Ectodermal cell (in vitro differentiated cells): ENCODE data around the gene AZGP1.
"Not testable (repeated sequence)": the region's sequence is repeated elsewhere in the genome, so short reads cannot be mapped to it uniquely, and the experiment has no call there.

ENCODE experiments used
- H3K27ac ChIP-seq: 2 replicates; pipeline ENCODE4 v1.7.0; 2013; ENCODE audit warnings: mild to moderate bottlenecking, low read depth, low read length; ENCODE audit not compliant: insufficient read depth, poor library complexity, severe bottlenecking
- H3K27me3 ChIP-seq: 2 replicates; pipeline ENCODE4 v1.7.0; 2013; ENCODE audit warnings: mild to moderate bottlenecking, low read length; ENCODE audit not compliant: insufficient read depth, control insufficient read depth, poor library complexity, severe bottlenecking
- H3K36me3 ChIP-seq: one replicate; pipeline ENCODE4 v1.7.0; 2013; ENCODE audit warnings: low read length; ENCODE audit not compliant: control insufficient read depth, insufficient read depth
- H3K4me1 ChIP-seq: one replicate; pipeline ENCODE4 v1.7.0; 2013; ENCODE audit warnings: low read length; ENCODE audit not compliant: control insufficient read depth, insufficient read depth
- H3K4me3 ChIP-seq: 2 replicates; pipeline ENCODE4 v1.7.0; 2013; ENCODE audit warnings: low read depth, low read length, control low read depth; ENCODE audit not compliant: insufficient read depth
- H3K9me3 ChIP-seq: 2 replicates; pipeline ENCODE4 v1.7.0; 2013; ENCODE audit warnings: mild to moderate bottlenecking, low read length, moderate library complexity; ENCODE audit not compliant: control insufficient read depth
- WGBS, 2 experiments: methylation state at CpG; one replicate each; pipeline ENCODE4 v1.1.7; 2013; ENCODE audit warnings: missing lambda C conversion rate in 2 of 2; 5-methylcytosine and 5-hydroxymethylcytosine counted together

Gene AZGP1

GRCh38 chr7:100015232-100016214 is 39.7 kb upstream of the AZGP1 start, which contains the start of gene ZKSCAN1:
Gene ZKSCAN1 (plus strand): TSS chr7:100015596. CDS start chr7:100023507, 7,911 bp downstream.
- Histone ChIP-seq H3K27me3 (no peaks in the 10 kb centered on the region), H3K4me3 (peak within 1 kb of the TSS; percentile 67), H3K36me3 (peaks cover 4% of the 10 kb centered on the region), H3K9me3 (no peaks in the 10 kb centered on the region), H3K27ac (peak within 1 kb of the TSS; percentile 52), H3K4me1 (peaks cover 4% of the 10 kb centered on the region)
- 2% methylated on average over 67 to 70 of the region's 70 CpGs for WGBS, 2 experiments

- Histone ChIP-seq H3K4me3 (no peak overlapping the region), H3K36me3 (no peaks in the 10 kb centered on the region)
- 81 to 83% methylated on average over 2 of the region's 3 CpGs for WGBS, 2 experiments
Observed at GRCh38 chr7:100013328-100013676, 37.5 kb upstream of the AZGP1 start.

GRCh38 chr7:100012385-100013327 is 36.8 kb upstream of the AZGP1 start:
- not testable (repeated sequence) for H3K9me3 ChIP-seq, H3K4me1 ChIP-seq, H3K27ac ChIP-seq, H3K36me3 ChIP-seq, H3K27me3 ChIP-seq, H3K4me3 ChIP-seq
- WGBS, 2 experiments: 87 to 88% methylated on average over 14 of the region's 14 CpGs

More at GRCh38 chr7:100013328-100013676, 37.5 kb upstream of the AZGP1 start:
- Histone ChIP-seq H3K4me1 (peaks cover 4% of the 10 kb centered on the region), H3K9me3 (no peaks in the 10 kb centered on the region), H3K27ac (no peak overlapping the region), H3K27me3 (no peaks in the 10 kb centered on the region)

- H3K27ac ChIP-seq: no peak overlapping the region
- H3K4me1 ChIP-seq: peaks cover under 1% of the 10 kb centered on the region
- H3K4me3 ChIP-seq: no peak overlapping the region
- no peaks in the 10 kb centered on the region for H3K36me3 ChIP-seq
- WGBS, 2 experiments: 64 to 65% methylated on average over 3 of the region's 3 CpGs
- H3K9me3 ChIP-seq: no peaks in the 10 kb centered on the region
- no peaks in the 10 kb centered on the region for H3K27me3 ChIP-seq
Observed at GRCh38 chr7:100011516-100011915, 35.7 kb upstream of the AZGP1 start.

GRCh38 chr7:100010901-100011300 is 35.1 kb upstream of the AZGP1 start:
- Histone ChIP-seq H3K9me3 (no peaks in the 10 kb centered on the region), H3K36me3 (no peaks in the 10 kb centered on the region), H3K4me1 (no peaks in the 10 kb centered on the region), H3K27ac (no peak overlapping the region), H3K4me3 (no peak overlapping the region), H3K27me3 (no peaks in the 10 kb centered on the region)
- 71 to 75% methylated on average over 2 of the region's 2 CpGs for WGBS, 2 experiments

- 78 to 84% methylated on average over 8 of the region's 8 CpGs for WGBS, 2 experiments
- H3K27ac ChIP-seq, H3K4me3 ChIP-seq, H3K4me1 ChIP-seq, H3K27me3 ChIP-seq, H3K36me3 ChIP-seq, H3K9me3 ChIP-seq: not testable (repeated sequence)
Observed at GRCh38 chr7:100009952-100010351, 34.1 kb upstream of the AZGP1 start.

GRCh38 chr7:100008525-100008924 is 32.7 kb upstream of the AZGP1 start:
- no peaks in the 10 kb centered on the region for H3K9me3 ChIP-seq

GRCh38 chr7:100007887-100008286 is 32.1 kb upstream of the AZGP1 start:
- no peaks in the 10 kb centered on the region for H3K36me3 ChIP-seq
- no peaks in the 10 kb centered on the region for H3K4me1 ChIP-seq
- no peak overlapping the region for H3K4me3 ChIP-seq
- no peak overlapping the region for H3K27ac ChIP-seq
- no peaks in the 10 kb centered on the region for H3K27me3 ChIP-seq
- no peaks in the 10 kb centered on the region for H3K9me3 ChIP-seq
- 66 to 69% methylated on average over 3 of the region's 3 CpGs for whole genome bisulfite sequencing, 2 experiments

More at GRCh38 chr7:100008525-100008924, 32.7 kb upstream of the AZGP1 start:
- Histone ChIP-seq H3K36me3 (no peaks in the 10 kb centered on the region), H3K27ac (no peak overlapping the region), H3K4me1 (no peaks in the 10 kb centered on the region), H3K27me3 (no peaks in the 10 kb centered on the region), H3K4me3 (no peak overlapping the region)
- WGBS, 2 experiments: 87 to 90% methylated on average over 10 of the region's 10 CpGs

- no peaks in the 10 kb centered on the region for H3K27me3 ChIP-seq
- H3K27ac ChIP-seq: no peak overlapping the region
- no peaks in the 10 kb centered on the region for H3K4me1 ChIP-seq
- no peaks in the 10 kb centered on the region for H3K9me3 ChIP-seq
- WGBS, 2 experiments: 76 to 77% methylated on average over 14 of the region's 14 CpGs
- H3K4me3 ChIP-seq: no peak overlapping the region
- H3K36me3 ChIP-seq: no peaks in the 10 kb centered on the region
Observed at GRCh38 chr7:100003711-100004661, 28.2 kb upstream of the AZGP1 start.
